ENCODE measurements around the gene DPYD. TPM values are rescaled to one million over a fixed set of nuclear protein-coding genes. Genes with fewer than 3 reads are reported as not detected.

Gene DPYD
- total and polyA plus RNA-seq, 12 donors: 4.1 to 22.0 (median 7.0) TPM

- TF ChIP-seq CTCF (IDR thresholded peaks at IDR 0.05): no peak
- DNase-seq: no peak
- Histone ChIP-seq H3K4me3 (peak overlapping the region in 1 of 10 donors; percentile 31), H3K27ac (peak overlapping the region in 3 of 10 donors; percentile 15 to 79 (median 17)), H3K4me1 (peaks cover 0 to 65% (median 25%) of the 10 kb centered on the region in 9 donors), H3K27me3 (no peaks in the 10 kb centered on the region), H3K36me3 (no peaks in the 10 kb centered on the region), H3K9me3 (peaks cover 0 to 13% (median 0%) of the 10 kb centered on the region in 11 donors)
- ATAC-seq: peak in 6 of 8 donors; percentile 27 to 82 (median 62)
- intact Hi-C loops (cut with DNase I): no loop called here
- WGBS, 2 donors: 61 to 80% methylated on average over 2 of the region's 2 CpGs
These were observed 19.7 kb downstream of the DPYD start for GRCh38 chr1:97901017-97901658.

DNA sequence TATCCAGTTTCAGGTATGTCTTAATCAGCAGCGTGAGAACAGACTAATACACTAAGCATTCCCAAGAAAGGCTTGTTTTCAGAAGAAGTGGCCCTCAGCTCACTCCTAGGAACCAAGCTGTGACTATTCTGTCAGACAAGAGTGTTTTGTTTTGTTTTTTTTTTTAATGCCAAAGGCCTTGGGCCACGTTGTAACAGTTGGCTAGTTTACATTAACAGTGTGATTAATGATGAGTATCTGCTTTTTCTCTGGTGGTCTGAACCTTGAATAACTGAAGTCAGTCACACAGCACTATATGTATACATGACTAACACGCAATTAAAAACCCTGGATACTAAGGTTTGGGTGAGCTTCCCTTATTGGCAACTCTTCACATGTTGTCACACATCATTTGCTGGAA is 21.9 kb downstream of the DPYD start:
- Histone ChIP-seq H3K27ac (no peak overlapping the region), H3K9me3 (peaks cover 0 to 13% (median 0%) of the 10 kb centered on the region in 11 donors), H3K36me3 (no peaks in the 10 kb centered on the region), H3K4me1 (peaks cover 0 to 48% (median 17%) of the 10 kb centered on the region in 9 donors), H3K4me3 (no peak overlapping the region), H3K27me3 (no peaks in the 10 kb centered on the region)
- DNase-seq: no peak
- no peak for TF ChIP-seq CTCF (IDR thresholded peaks at IDR 0.05)
- no peak for ATAC-seq
- 76 to 80% methylated on average over 3 of the region's 3 CpGs for WGBS, 2 donors
- intact Hi-C loops (cut with DNase I): no loop called here

GRCh38 chr1:97895278-97895677 is 25.6 kb downstream of the DPYD start:
- Histone ChIP-seq H3K9me3 (peaks cover 0 to 24% (median 0%) of the 10 kb centered on the region in 11 donors), H3K4me3 (no peak overlapping the region), H3K27ac (no peak overlapping the region), H3K36me3 (no peaks in the 10 kb centered on the region), H3K27me3 (no peaks in the 10 kb centered on the region), H3K4me1 (peaks cover 0 to 15% (median 0%) of the 10 kb centered on the region in 9 donors)
- TF ChIP-seq CTCF (IDR thresholded peaks at IDR 0.05): no peak
- intact Hi-C loops (cut with DNase I): no loop called here
- ATAC-seq (no peak), DNase-seq (no peak)
- 95 to 97% methylated on average over 1 of the region's 1 CpG for WGBS, 2 donors

DNA sequence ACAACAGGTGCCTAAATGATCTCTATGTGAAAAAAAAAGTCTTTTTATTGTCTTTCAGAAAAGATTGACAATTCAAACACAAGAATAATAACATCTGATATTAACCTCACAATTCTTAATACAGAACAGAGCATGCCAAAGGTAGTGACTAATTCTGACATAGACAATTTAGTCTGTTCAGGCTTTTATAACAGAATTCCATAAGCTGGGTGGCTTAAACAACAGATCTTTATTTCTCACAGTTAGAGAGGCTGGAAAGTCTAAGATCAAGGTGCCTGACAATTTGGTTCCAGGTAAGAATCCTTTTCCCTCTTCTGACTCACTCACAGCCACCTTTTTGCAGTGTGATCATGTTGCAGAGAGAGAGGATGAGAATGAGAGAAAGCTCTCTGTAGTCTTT is 27.0 kb downstream of the DPYD start:
- peaks cover 0 to 39% (median 13%) of the 10 kb centered on the region in 11 donors for H3K9me3 ChIP-seq
- H3K4me3 ChIP-seq: no peak overlapping the region
- TF ChIP-seq CTCF (IDR thresholded peaks at IDR 0.05): no peak
- H3K27ac ChIP-seq: no peak overlapping the region
- no peak for ATAC-seq
- DNase-seq: no peak
- intact Hi-C loops (cut with DNase I): no loop called here
- no peaks in the 10 kb centered on the region for H3K36me3 ChIP-seq
- peaks cover 0 to 9% (median 0%) of the 10 kb centered on the region in 9 donors for H3K4me1 ChIP-seq
- no peaks in the 10 kb centered on the region for H3K27me3 ChIP-seq

All from heart right ventricle (tissue), 16 donors.